Breast epithelium (tissue), 4 donors: ENCODE results near the gene TTC22. TPM values are rescaled to one million over a fixed set of nuclear protein-coding genes. Genes with fewer than 3 reads are reported as not detected.

Source experiments
- DNase-seq, 2 donors: peaks; one replicate each; pipeline ENCODE4 v3.0.0-alpha.2; 2019; ENCODE audit warnings: low spot score in 2 of 2
- H3K27ac ChIP-seq, 2 donors: fragments of 200-600 bp; sonication (generic) in 1 of 2; one replicate each; pipeline ENCODE4 v1.5.1; 2016 to 2019; ENCODE audit warnings: mild to moderate bottlenecking in 1 of 2
- H3K27me3 ChIP-seq, 2 donors: fragments of 200-600 bp; sonication (generic) in 1 of 2; one replicate each; pipeline versions ENCODE4 v1.5.1 to v1.6.0; 2017 to 2019; ENCODE audit warnings: control low read depth in 1 of 2, mild to moderate bottlenecking in 1 of 2
- H3K36me3 ChIP-seq: fragments of 200-600 bp; one replicate; pipeline ENCODE4 v1.5.1; 2019
- H3K4me1 ChIP-seq, 2 donors: fragments of 200-600 bp; sonication (generic); one replicate each; pipeline ENCODE4 v1.5.1; 2016 to 2019; ENCODE audit warnings: control low read depth in 1 of 2
- H3K4me3 ChIP-seq, 3 donors: fragments of 200-600 bp; sonication (generic); 1 replicate in 2 of 3; 2 replicates in 1 of 3; pipeline ENCODE4 v1.5.1; 2016 to 2019; ENCODE audit warnings: mild to moderate bottlenecking in 3 of 3, moderate library complexity in 2 of 3
- H3K9me3 ChIP-seq, 2 donors: fragments of 200-600 bp; sonication (generic) in 1 of 2; one replicate each; pipeline ENCODE4 v1.5.1; 2016 to 2019; ENCODE audit warnings: control low read depth in 1 of 2
- POLR2A ChIP-seq: fragments of 450-650 bp; IDR thresholded peaks from one replicate; pipeline ENCODE4 v1.6.1; 2016; ENCODE audit warnings: antibody characterized with exemption, mild to moderate bottlenecking, moderate library complexity
- POLR2AphosphoS5 ChIP-seq, 3 donors: sonication (generic); formaldehyde crosslinking; IDR thresholded peaks; one replicate each; pipeline ENCODE4 v1.6.1; 2017; ENCODE audit warnings: antibody characterized with exemption in 3 of 3
- intact Hi-C: fragments of 100-400 bp; cut with DNase I; formaldehyde crosslinking; loops from one replicate; pipeline ENCODE4 v1.15.1; 2023; ENCODE audit warnings: low total_unique reads
- total RNA-seq, 3 donors: library from RNA; depleted of rRNA; stranded (reverse); fragments of >200 nt; gene quantifications; one replicate each; pipeline ENCODE4 v1.1.0, GENCODE V29; 2016
- TF ChIP-seq, protein P1 (sequence below), 3 donors: fragments of 450-650 bp; IDR thresholded peaks; one replicate each; pipeline ENCODE4 v1.5.1; 2016 to 2017; ENCODE audit warnings: antibody characterized with exemption in 3 of 3, mild to moderate bottlenecking in 3 of 3, moderate library complexity in 3 of 3

Gene TTC22
- total RNA-seq, 3 donors from 2014 or later = 0.32 to 15.8 (median 7.9) TPM

DNA sequence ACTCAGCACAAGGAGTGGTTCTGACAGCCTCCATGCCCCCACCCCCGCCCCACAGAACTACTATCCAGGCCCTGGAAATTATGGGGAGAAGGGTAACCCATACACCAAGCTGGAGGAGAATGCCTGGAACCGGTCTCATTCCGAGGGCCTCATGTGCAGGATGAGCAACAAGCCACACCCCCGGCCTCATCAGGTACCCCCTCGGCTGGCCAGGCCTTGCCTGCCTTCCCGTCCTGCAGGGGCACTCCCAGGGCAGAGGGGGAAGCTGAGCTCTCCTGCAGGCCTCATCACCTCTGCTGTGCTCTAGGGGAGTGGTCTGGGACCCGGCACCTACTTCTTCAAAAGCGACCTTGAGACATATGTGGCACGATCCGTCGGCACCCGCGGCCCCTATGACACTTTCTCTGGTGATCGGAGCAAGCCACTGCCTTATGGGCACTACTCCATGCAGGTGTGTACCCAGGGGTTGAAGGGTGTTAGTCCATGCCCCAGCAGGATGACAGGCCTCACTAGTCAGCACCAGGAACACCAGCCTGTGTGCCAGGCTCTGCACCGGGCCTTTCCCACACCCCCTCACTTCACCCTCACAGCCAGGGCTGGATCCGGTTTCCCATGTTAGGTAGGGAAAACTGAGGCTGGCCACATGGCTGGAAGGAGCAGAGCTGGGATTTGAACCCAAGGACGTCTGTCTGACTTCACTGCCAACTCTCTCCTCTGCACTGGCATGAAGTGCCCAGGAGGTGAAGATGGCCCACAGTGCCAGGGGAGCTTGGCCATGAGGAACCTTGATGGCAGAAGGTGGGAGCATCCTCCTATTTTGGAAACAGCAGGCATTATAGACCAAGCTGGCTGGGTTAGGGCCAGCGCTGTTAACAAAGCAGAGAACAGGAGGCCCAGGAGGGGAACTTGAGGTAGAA lies 10.9 kb upstream of the TTC22 start:
- intact Hi-C loops = no loop called here

DNA sequence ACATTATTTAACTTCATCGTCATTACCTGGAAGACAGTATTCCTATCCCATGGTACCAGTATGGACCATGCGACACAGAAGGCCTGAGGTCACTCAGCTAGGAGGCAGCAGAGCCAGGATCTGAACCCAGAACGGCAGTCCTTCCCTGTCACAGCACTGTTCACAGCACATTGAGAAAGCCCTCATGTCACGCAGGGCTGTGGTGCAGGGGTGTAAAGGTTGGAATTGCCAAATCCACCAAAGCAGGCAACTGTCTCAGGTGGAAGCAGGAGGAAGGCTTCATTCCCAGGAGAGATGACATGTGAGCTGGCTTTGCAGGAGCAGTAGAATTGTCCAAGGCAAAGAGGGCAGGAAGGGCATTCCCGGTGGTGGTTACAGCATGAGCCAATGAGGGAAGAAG lies 9.9 kb upstream of the TTC22 start:
- no peaks in the 10 kb centered on the region for H3K4me1 ChIP-seq
- no peaks in the 10 kb centered on the region for H3K9me3 ChIP-seq
- TF ChIP-seq POLR2A = no peak
- TF ChIP-seq, protein P1, sequence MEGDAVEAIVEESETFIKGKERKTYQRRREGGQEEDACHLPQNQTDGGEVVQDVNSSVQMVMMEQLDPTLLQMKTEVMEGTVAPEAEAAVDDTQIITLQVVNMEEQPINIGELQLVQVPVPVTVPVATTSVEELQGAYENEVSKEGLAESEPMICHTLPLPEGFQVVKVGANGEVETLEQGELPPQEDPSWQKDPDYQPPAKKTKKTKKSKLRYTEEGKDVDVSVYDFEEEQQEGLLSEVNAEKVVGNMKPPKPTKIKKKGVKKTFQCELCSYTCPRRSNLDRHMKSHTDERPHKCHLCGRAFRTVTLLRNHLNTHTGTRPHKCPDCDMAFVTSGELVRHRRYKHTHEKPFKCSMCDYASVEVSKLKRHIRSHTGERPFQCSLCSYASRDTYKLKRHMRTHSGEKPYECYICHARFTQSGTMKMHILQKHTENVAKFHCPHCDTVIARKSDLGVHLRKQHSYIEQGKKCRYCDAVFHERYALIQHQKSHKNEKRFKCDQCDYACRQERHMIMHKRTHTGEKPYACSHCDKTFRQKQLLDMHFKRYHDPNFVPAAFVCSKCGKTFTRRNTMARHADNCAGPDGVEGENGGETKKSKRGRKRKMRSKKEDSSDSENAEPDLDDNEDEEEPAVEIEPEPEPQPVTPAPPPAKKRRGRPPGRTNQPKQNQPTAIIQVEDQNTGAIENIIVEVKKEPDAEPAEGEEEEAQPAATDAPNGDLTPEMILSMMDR (IDR thresholded peaks at IDR 0.05) = no peak
- TF ChIP-seq POLR2AphosphoS5 (IDR thresholded peaks at IDR 0.05) = no peak
- H3K4me3 ChIP-seq = no peak overlapping the region
- H3K27ac ChIP-seq = no peak overlapping the region
- no peaks in the 10 kb centered on the region for H3K36me3 ChIP-seq
- H3K27me3 ChIP-seq = no peaks in the 10 kb centered on the region
- DNase-seq = peak in 1 of 2 donors; percentile 6
- intact Hi-C loops = no loop called here

More for the DNA sequence above, 10.9 kb upstream of the TTC22 start:
- Histone ChIP-seq H3K4me1 (no peaks in the 10 kb centered on the region), H3K4me3 (no peak overlapping the region), H3K36me3 (no peaks in the 10 kb centered on the region), H3K27me3 (no peaks in the 10 kb centered on the region), H3K27ac (no peak overlapping the region), H3K9me3 (no peaks in the 10 kb centered on the region)
- peak in 1 of 2 donors; percentile 13 for DNase-seq
- TF ChIP-seq POLR2A (no peak), POLR2AphosphoS5 (IDR thresholded peaks at IDR 0.05) (no peak)
- TF ChIP-seq, protein P1 (IDR thresholded peaks at IDR 0.05) = no peak

DNA sequence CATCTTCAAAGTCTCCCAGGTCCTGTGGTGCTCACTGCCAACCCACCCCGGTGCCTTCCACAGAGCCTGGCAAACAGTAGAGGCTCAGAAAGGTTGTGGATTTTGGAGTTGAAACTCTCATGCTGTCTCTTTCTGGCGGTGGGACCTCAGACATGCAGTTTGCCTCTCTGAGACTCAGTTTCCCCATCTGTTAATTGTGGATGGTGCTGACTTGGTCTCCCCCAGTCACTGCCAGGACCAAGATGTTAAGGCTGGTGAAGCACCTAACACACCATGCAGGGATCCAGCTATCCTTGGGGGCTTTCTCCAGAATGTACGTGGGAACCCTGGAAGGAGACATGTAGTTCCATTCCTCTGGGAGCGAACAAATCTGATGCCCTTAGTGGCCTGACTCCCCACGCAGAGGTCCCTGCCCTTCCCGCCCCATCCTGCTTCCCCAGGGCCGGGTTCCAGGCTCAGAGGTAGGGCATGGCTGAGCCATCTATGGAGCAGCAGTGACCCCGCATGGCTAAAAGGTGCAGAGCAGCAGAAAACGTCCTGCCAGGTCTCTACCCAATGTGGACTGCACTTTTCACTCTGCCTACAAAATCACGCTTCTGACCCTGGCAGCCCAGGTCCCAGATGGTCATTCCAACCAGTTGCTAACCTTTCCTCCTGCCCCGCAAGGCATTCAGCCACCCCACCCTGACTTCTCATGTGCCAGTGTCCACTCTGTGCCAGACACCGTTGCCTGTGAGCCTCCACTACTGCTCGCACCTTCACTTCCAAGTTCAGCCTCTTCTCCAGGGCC lies 9.2 kb upstream of the TTC22 start:
- Histone ChIP-seq H3K27ac (no peak overlapping the region), H3K9me3 (no peaks in the 10 kb centered on the region), H3K36me3 (no peaks in the 10 kb centered on the region), H3K27me3 (no peaks in the 10 kb centered on the region), H3K4me3 (no peak overlapping the region), H3K4me1 (no peaks in the 10 kb centered on the region)
- peak in 1 of 2 donors; percentile 50 for DNase-seq
- TF ChIP-seq, protein P1 (IDR thresholded peaks at IDR 0.05) = peak; percentile 48 to 86 (median 84)
- TF ChIP-seq POLR2A = no peak
- intact Hi-C loops = no loop called here

DNA sequence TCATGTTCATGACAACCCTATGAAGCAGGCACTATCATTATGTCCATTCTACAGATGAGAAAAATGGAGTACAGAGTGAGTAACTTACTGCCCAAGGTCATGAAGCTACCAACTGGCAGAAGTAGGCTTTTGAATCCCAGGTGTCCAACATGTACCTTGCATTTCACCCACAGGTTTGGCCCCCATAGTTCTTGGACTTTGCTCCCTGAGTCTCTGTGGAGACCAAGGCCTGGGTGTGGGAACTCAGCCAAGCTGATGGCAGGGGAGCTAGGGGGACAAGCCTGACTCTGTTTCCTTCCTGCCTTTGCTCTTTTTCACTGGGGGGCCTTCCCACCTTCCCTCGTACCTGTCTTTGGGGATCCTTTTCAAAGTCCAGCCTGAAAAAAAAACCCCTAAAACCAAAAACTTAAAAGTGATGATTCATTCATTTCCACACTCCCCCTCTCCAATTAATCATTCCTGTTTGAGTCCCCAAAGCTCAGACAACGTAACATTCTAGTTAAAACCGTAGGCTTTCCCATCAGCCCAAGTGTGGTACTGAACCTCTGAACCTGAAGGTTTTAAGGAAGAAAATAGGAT lies 8.5 kb upstream of the TTC22 start:
- H3K27ac ChIP-seq = no peak overlapping the region
- H3K27me3 ChIP-seq = no peaks in the 10 kb centered on the region
- H3K9me3 ChIP-seq = no peaks in the 10 kb centered on the region
- intact Hi-C loops = loop anchor here (5.0 to 10.0 kb wide), 2 partner anchors 137 to 405 kb away; partner anchors contain the start of gene SSBP3
- no peak overlapping the region for H3K4me3 ChIP-seq
- H3K36me3 ChIP-seq = no peaks in the 10 kb centered on the region
- no peak for DNase-seq
- H3K4me1 ChIP-seq = no peaks in the 10 kb centered on the region
- TF ChIP-seq, protein P1 (IDR thresholded peaks at IDR 0.05) = no peak
- no peak for TF ChIP-seq POLR2A
- TF ChIP-seq POLR2AphosphoS5 (IDR thresholded peaks at IDR 0.05) = no peak
